ENCODE measurements around the gene REC114. TPM values are rescaled to one million over a fixed set of nuclear protein-coding genes. Genes with fewer than 3 reads are reported as not detected.

The REC114 gene
- total RNA-seq, 4 donors from 2014 or later, result not detected

GRCh38 chr15:73560501-73561117 is 117.6 kb downstream of the REC114 start:
- ATAC-seq (ENCODE audit: low FRiP score) (no peak), DNase-seq (ENCODE audit: low spot score) (no peak)
- TF ChIP-seq CTCF (IDR thresholded peaks at IDR 0.05), result no peak

- DNase-seq (ENCODE audit: low spot score), result no peak
- no peak for TF ChIP-seq CTCF (IDR thresholded peaks at IDR 0.05)
Measured at GRCh38 chr15:73564255-73564654, 121.3 kb downstream of the REC114 start.

GRCh38 chr15:73567020-73567419 is 124.1 kb downstream of the REC114 start:
- DNase-seq (ENCODE audit: low spot score) (no peak), ATAC-seq (ENCODE audit: low FRiP score) (no peak)
- no peak for TF ChIP-seq CTCF (IDR thresholded peaks at IDR 0.05)

More at GRCh38 chr15:73564255-73564654, 121.3 kb downstream of the REC114 start:
- ATAC-seq (ENCODE audit: low FRiP score), result no peak

GRCh38 chr15:73568564-73569280 is 125.8 kb downstream of the REC114 start:
- ATAC-seq (ENCODE audit: low FRiP score) (no peak), DNase-seq (ENCODE audit: low spot score) (no peak)
- TF ChIP-seq CTCF (IDR thresholded peaks at IDR 0.05), result no peak

- DNase-seq (ENCODE audit: low spot score), result no peak
- no peak for TF ChIP-seq CTCF (IDR thresholded peaks at IDR 0.05)
- ATAC-seq (ENCODE audit: low FRiP score), result no peak
Measured at GRCh38 chr15:73569361-73569760, 126.4 kb downstream of the REC114 start.

GRCh38 chr15:73570355-73571032 is 127.5 kb downstream of the REC114 start:
- no peak for TF ChIP-seq CTCF (IDR thresholded peaks at IDR 0.05)
- ATAC-seq (ENCODE audit: low FRiP score) (no peak), DNase-seq (ENCODE audit: low spot score) (no peak)
